ENCODE data around the gene PPM1L.

PPM1L gene

DNA sequence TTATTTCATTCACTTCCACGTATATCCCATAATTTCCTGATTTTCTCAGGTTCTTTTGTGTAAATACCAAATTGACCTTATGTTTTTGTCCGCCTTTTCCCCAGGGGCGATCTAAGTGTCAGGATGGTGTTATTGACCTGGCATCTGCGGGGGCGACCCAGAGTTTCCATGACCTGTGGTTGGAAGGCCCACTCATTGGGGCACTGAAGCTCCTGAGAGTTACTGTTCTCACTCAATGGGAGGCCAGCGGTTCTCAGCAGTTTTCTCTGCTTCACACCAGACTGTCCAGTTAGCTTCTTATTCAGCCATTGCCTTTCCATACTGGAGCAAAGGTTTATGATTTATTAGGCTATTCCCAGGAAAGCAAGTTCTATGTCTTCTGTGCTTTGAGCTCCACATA lies 295.8 kb downstream of the PPM1L start:
- DNase-seq: no peak

GRCh38 chr3:161054860-161055604 lies 299.0 kb downstream of the PPM1L start:
- no peak for DNase-seq

DNA sequence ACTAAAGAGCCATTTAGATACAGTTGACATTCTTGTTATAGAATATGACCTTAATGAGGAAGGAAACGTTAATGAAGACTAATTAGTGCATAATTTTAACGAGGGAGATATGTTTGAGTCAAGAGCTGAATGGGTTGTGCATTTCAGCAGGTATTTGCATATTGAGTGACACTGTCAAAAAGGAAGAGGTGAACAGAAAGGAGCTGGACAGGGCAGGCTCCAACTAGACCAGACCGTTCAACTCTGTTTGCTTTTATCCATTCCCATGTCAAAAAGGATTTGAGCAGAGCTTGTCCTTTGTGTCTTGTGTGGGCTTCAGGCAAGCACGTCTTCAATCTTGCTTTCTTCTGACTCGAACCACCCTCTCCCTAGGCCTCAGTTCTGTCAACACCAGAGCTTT lies 308.4 kb downstream of the PPM1L start:
- no peak for DNase-seq

- no peak for DNase-seq
Observed at GRCh38 chr3:161066930-161067329, 310.9 kb downstream of the PPM1L start.

- no peak for DNase-seq
Observed at GRCh38 chr3:161067335-161067734, 311.3 kb downstream of the PPM1L start.

GRCh38 chr3:161069511-161070251 lies 313.6 kb downstream of the PPM1L start:
- peak; percentile 61 for DNase-seq

GRCh38 chr3:161070252-161070930 lies 314.4 kb downstream of the PPM1L start:
- DNase-seq: no peak

GRCh38 chr3:161070980-161071663 lies 315.1 kb downstream of the PPM1L start:
- DNase-seq: no peak

GRCh38 chr3:161072211-161072621 lies 316.2 kb downstream of the PPM1L start:
- peak; percentile 41 for DNase-seq

- DNase-seq: no peak
Observed at GRCh38 chr3:161072751-161073150, 316.7 kb downstream of the PPM1L start.

DNA sequence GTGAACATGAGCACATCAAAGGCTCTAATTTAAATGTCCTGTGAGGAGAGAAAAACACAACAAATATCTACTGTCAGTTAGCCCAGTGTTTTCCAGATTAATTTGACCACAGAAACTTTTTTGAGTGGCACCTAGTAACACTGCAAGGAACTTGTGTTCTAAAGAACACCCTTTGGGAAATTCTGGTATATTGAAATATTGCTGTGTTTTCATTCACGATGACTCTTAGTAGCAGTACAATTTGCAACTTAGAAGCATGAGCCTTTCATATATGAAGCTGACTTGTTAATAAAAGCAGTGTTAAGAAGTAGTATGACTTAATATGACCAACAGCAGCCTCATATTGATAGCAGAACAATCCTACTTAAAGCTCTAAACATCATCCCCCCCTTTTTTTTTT lies 317.1 kb downstream of the PPM1L start:
- no peak for DNase-seq

GRCh38 chr3:161081633-161082032 lies 325.6 kb downstream of the PPM1L start:
- peak; percentile 49 for DNase-seq

- no peak for DNase-seq
Observed at GRCh38 chr3:161082063-161082462, 326.0 kb downstream of the PPM1L start.

- DNase-seq: no peak
Observed at GRCh38 chr3:161083131-161083530, 327.1 kb downstream of the PPM1L start.

- no peak for DNase-seq
Observed at GRCh38 chr3:161084277-161084676, 328.2 kb downstream of the PPM1L start.

DNA sequence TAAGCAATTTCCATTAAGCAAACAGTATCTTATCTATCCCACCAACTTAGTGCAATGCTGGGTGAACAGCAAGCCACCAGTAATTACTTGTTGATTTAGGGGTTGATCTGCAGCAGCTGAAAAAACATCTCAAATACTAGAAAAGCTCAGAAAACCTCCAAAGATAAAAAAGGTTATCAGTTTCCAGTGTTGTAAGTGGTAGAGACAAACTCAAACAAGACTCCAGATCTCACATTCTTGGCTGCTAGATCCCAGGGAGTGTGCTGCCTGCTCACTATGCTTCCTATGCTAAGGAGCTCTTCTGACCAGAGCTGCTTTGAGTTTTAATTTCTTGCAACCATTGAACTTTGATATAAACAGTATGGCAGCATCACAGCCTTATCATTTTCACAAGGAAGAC lies 337.9 kb downstream of the PPM1L start:
- no peak for DNase-seq

- peak; percentile 7 for DNase-seq
Observed at GRCh38 chr3:161096771-161097367, 340.8 kb downstream of the PPM1L start.

DNA sequence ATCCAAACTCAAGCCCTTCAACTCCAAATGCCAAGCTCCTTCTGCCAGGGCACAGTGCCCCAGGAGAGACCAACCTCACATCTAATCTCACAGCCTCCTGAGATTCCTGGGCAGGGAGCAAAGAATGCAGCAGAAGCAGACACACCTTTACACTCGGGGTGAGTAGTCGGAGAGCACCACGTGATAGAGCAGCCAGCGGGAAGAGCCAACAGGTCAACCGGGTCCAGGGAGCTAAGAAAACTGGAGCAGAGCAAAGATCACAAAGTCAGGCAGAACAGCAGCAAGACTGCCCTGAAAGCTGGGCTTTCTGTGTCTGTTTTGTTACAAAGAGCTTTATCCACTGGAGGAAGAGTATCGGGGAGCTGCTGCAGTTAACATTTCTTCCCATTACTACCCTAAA lies 345.0 kb downstream of the PPM1L start:
- DNase-seq: no peak

DNA sequence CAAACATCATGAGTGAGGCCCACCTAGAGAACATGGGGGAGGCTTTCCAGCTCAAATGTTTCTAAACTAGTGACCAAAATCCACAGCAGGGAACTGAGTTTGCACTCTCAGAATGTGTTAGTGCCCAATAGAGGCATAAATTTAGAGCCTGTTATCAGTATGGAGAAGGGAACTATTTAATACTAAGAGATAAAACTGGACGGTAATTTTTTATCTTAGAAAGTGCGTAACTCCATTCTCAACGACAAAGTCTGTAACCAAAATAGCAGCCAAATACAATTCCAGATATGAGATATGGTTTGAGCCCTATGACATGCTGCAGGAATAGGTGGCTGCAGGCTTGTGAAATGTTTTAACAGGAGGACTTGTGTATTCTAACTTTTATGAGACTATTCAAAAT lies 345.6 kb downstream of the PPM1L start:
- DNase-seq: no peak

DNA sequence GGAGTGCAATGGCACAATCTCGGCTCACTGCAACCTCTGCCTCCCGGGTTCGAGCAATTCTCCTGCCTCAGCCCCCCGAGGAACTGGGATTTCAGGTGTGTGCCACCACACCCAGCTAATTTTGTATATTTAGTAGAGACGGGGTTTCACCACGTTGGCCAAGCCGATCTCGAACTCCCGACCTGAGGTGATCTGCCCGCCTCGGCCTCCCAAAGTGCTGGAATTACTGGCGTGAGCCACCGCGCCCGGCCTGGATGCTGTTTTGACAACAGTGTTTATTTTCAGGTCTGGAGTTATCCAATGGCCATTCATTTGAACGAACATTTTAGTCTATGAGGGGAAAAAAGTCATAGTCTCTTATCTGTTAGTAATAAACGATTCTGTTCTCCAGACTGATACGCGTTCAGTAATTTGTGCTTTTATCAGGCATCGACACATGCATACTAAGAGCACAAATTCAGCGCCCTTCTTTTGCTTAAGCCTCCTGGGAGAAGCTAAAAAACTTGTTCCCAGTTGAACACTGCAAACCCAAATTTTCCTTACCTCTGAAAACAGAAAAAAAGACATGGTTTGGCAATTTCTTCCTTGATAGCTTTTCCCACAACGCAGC lies 347.9 kb downstream of the PPM1L start:
- DNase-seq: no peak

GRCh38 chr3:161104561-161105551 lies 348.8 kb downstream of the PPM1L start, which contains the start of gene B3GALNT1:
Gene B3GALNT1 (minus strand): TSS chr3:161105349. CDS start chr3:161086754, 18,595 bp downstream.
- peak; percentile 35 for DNase-seq
